ENCODE measurements around the gene SIPA1L2. TPM values are rescaled to one million over a fixed set of nuclear protein-coding genes. Genes with fewer than 3 reads are reported as not detected.

SIPA1L2 gene
- total RNA-seq, 1 donor from 2014 or later: 14.5 TPM

DNA sequence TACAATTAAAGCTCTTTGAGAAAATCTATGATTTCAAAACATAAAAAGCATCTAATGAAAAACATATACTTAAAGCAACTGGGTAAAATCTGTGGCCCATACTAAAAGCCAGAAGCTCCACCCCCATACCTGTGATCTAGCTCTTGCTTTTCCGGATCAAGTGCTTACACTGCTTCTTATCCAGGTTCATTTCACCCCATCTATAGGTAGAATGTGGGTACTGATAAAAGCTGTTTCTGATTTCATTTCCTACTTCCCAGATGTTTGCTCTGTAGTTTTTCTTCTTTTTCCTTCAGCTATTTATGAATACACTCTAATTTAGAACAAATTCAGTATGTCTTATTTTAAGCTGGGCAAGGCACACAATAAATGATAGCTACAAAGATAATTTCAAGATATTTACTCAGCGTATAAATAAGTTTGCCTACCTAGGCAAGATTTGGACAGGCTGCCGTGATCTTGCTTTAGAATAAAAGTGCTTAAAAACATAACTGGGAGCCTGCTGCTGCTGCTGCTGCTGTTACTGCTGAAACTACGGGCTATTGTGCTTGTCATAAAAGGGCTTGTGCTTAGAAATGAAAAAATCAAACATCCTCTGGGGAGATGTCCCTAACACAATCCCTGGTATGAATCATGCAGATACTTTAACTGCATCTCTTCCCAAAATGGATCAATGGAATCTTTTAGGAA lies 2.1 kb downstream of the SIPA1L2 start:
- no peak for DNase-seq (ENCODE audit: extremely low spot score, unreplicated experiment)
- peaks cover 41% of the 10 kb centered on the region for H3K4me1 Mint-ChIP-seq (ENCODE audit: unreplicated experiment)
- peak; percentile 55 for TF ChIP-seq CTCF (IDR thresholded peaks at IDR 0.05)
- H3K9me3 Mint-ChIP-seq (ENCODE audit: unreplicated experiment): no peaks in the 10 kb centered on the region
- H3K27ac Mint-ChIP-seq (ENCODE audit: unreplicated experiment): peak overlapping the region; percentile 90
- no peaks in the 10 kb centered on the region for H3K36me3 Mint-ChIP-seq (ENCODE audit: unreplicated experiment)
- H3K27me3 Mint-ChIP-seq (ENCODE audit: unreplicated experiment): no peaks in the 10 kb centered on the region
- peak overlapping the region; percentile 92 for H3K4me3 Mint-ChIP-seq (ENCODE audit: unreplicated experiment)

GRCh38 chr1:232627171-232627570 lies 2.8 kb downstream of the SIPA1L2 start:
- no peaks in the 10 kb centered on the region for H3K36me3 Mint-ChIP-seq (ENCODE audit: unreplicated experiment)
- H3K4me3 Mint-ChIP-seq (ENCODE audit: unreplicated experiment): no peak overlapping the region
- H3K4me1 Mint-ChIP-seq (ENCODE audit: unreplicated experiment): peaks cover 44% of the 10 kb centered on the region
- no peaks in the 10 kb centered on the region for H3K27me3 Mint-ChIP-seq (ENCODE audit: unreplicated experiment)
- TF ChIP-seq CTCF (IDR thresholded peaks at IDR 0.05): no peak
- no peak for DNase-seq (ENCODE audit: extremely low spot score, unreplicated experiment)
- H3K27ac Mint-ChIP-seq (ENCODE audit: unreplicated experiment): no peak overlapping the region
- H3K9me3 Mint-ChIP-seq (ENCODE audit: unreplicated experiment): no peaks in the 10 kb centered on the region

- H3K4me3 Mint-ChIP-seq (ENCODE audit: unreplicated experiment): no peak overlapping the region
- H3K4me1 Mint-ChIP-seq (ENCODE audit: unreplicated experiment): peaks cover 44% of the 10 kb centered on the region
- DNase-seq (ENCODE audit: extremely low spot score, unreplicated experiment): no peak
- no peaks in the 10 kb centered on the region for H3K36me3 Mint-ChIP-seq (ENCODE audit: unreplicated experiment)
- H3K27me3 Mint-ChIP-seq (ENCODE audit: unreplicated experiment): no peaks in the 10 kb centered on the region
- no peak for TF ChIP-seq CTCF (IDR thresholded peaks at IDR 0.05)
- H3K9me3 Mint-ChIP-seq (ENCODE audit: unreplicated experiment): no peaks in the 10 kb centered on the region
- no peak overlapping the region for H3K27ac Mint-ChIP-seq (ENCODE audit: unreplicated experiment)
These were observed 3.5 kb downstream of the SIPA1L2 start for GRCh38 chr1:232626452-232626851.

DNA sequence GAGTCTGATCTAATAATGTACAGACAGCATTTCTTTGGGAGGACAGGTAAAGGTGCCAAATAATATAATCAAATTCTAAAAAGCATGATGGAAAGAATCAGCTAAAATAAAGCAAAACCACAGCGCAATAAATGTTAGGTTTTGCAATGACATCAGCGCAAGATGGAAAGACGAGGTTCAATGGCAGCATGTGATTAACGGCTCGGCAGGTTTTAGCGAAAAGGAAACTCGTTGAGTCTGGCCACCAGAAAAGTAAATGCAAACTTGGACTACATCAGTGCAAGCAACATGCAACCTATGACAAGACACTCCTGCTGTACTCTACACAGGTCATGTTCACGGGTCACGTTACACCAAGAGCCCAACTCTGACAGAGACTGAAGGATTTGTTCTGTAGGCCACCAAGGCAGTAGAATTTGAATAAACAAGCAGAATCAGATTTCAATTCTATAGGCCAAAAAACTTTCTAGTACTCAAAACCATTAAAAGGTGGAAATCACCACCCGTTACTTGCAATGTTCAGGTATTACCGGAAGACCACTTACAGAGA lies 4.5 kb downstream of the SIPA1L2 start:
- no peaks in the 10 kb centered on the region for H3K9me3 Mint-ChIP-seq (ENCODE audit: unreplicated experiment)
- H3K4me1 Mint-ChIP-seq (ENCODE audit: unreplicated experiment): peaks cover 47% of the 10 kb centered on the region
- no peaks in the 10 kb centered on the region for H3K27me3 Mint-ChIP-seq (ENCODE audit: unreplicated experiment)
- no peak for TF ChIP-seq CTCF (IDR thresholded peaks at IDR 0.05)
- no peak overlapping the region for H3K4me3 Mint-ChIP-seq (ENCODE audit: unreplicated experiment)
- no peak for DNase-seq (ENCODE audit: extremely low spot score, unreplicated experiment)
- no peak overlapping the region for H3K27ac Mint-ChIP-seq (ENCODE audit: unreplicated experiment)
- H3K36me3 Mint-ChIP-seq (ENCODE audit: unreplicated experiment): no peaks in the 10 kb centered on the region

DNA sequence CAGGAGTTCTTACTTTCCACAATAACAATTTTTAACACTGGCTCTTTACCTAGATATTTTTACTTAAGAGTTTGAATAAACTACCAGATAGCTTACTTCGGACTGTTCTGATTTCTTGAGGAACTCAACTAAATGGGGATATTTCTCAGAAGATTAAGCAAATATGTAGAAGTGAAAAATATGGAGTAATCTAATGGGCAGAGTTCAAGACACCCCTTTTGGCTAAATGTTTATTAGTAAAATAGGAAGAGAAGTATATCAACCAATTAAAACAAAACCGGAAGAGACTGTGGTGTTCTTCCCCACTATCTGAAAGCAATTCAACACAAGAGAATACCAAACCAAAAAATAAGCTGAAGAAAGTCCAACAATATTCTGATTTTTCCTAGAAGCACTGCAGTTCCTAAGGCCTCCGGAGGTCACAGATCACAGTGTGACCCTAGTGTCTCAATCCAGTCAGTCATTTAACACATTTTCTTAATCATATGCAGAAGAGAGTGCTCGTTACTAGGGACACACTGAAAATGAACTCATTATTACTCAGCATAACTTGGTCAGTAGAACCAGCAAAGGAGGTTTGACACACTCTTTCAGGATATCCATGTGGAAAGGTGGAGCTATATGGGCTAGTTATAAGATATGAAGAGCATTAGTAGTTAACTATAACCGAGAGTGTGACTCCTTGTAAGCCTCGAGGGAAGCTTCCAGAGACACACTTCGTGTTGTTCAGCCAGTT lies 5.2 kb downstream of the SIPA1L2 start:
- Mint-ChIP-seq H3K36me3 (ENCODE audit: unreplicated experiment) (no peaks in the 10 kb centered on the region), H3K9me3 (ENCODE audit: unreplicated experiment) (no peaks in the 10 kb centered on the region), H3K27me3 (ENCODE audit: unreplicated experiment) (no peaks in the 10 kb centered on the region), H3K4me1 (ENCODE audit: unreplicated experiment) (peaks cover 52% of the 10 kb centered on the region), H3K27ac (ENCODE audit: unreplicated experiment) (no peak overlapping the region), H3K4me3 (ENCODE audit: unreplicated experiment) (no peak overlapping the region)
- DNase-seq (ENCODE audit: extremely low spot score, unreplicated experiment): no peak
- no peak for TF ChIP-seq CTCF (IDR thresholded peaks at IDR 0.05)

Data from osteocyte (in vitro differentiated cells).